LNCAP (cell line): ENCODE measurements around the gene UQCC2.

ENCODE experiments used
- TF ChIP-seq, protein P1 (sequence below): fragments of 450-650 bp; IDR thresholded peaks from 2 replicates; pipeline ENCODE4 v1.5.1; 2017; ENCODE audit warnings: mild to moderate bottlenecking

Gene UQCC2

DNA sequence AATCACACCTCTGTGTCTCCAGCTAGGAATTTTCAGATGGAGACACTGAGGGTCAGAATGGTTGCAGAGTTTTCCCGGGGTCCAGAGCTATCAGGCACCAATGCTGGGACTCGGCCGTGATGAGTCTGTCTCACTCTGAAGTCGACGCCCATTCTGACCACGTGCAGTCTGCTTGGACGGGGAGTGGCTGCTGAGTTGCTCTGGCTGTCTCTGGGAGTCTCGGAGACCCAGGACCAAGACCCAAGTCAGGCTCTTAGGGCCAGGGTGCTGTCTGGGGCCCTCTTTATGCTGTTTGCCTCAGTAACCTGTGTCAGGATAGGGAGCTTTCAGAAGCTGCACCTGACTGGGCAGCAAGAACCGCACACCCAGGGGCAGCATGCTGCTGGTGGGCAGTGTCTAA lies 30.6 kb upstream of the UQCC2 start:
- TF ChIP-seq, protein P1, sequence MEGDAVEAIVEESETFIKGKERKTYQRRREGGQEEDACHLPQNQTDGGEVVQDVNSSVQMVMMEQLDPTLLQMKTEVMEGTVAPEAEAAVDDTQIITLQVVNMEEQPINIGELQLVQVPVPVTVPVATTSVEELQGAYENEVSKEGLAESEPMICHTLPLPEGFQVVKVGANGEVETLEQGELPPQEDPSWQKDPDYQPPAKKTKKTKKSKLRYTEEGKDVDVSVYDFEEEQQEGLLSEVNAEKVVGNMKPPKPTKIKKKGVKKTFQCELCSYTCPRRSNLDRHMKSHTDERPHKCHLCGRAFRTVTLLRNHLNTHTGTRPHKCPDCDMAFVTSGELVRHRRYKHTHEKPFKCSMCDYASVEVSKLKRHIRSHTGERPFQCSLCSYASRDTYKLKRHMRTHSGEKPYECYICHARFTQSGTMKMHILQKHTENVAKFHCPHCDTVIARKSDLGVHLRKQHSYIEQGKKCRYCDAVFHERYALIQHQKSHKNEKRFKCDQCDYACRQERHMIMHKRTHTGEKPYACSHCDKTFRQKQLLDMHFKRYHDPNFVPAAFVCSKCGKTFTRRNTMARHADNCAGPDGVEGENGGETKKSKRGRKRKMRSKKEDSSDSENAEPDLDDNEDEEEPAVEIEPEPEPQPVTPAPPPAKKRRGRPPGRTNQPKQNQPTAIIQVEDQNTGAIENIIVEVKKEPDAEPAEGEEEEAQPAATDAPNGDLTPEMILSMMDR: no peak

DNA sequence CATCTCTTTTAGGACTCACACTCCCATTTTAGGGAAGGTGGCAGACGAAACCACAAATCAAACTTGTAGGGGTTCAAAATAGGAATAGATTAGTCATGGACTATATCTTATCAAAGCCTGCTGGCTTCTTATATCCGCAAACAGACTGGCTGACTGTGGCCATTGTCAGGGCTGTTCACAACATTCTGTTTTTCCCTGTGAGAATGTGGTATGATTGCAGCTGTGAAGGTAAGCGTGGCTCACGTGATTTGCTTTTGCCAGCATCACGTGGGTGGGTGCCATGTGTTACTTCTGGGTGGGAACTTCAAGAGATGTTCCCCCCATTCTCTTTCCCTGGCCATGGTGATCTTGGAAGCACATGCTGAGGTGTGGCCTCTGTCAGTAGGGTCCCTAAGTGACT lies 29.3 kb upstream of the UQCC2 start:
- TF ChIP-seq, protein P1: no peak

DNA sequence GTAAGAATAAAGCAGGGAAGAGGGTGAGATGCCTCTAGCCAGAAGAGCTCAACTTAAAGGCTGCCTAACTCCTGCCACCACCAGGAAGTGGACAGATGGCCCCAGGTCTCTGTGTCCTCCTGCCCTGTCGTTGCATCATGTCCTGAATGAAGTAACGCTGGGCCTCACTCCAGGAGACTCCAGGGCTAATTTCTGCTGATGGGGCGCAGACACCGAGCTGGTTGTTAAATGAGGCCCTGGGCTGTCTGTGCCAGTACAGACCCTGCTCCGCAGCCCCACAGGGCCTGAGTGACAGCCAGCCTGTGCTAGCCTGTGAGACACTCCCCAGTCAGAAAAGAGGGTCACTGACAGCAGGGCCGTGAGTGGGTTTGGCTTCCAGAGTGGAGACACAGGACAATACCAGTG lies 28.7 kb upstream of the UQCC2 start:
- TF ChIP-seq, protein P1: no peak

DNA sequence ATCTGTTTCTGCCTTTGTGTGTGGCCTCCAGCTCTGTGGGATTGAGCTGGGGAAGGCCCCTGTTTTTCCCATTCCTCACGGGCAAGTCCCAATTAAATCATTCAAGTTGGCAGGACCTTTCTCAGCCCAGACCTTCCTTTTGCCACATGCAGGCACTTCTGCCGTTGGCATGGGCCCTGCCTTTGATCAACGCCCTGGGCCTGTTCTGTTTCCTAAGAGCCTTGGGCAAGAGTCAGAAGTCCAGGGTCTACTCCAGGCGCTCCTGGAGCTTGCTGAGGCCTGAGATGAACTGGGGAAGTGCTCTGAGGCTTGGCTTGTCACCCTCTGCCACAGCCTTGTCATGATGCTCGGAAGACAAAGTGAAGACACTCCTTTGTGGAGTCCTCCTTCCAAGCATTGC lies 28.1 kb upstream of the UQCC2 start:
- TF ChIP-seq, protein P1: no peak

DNA sequence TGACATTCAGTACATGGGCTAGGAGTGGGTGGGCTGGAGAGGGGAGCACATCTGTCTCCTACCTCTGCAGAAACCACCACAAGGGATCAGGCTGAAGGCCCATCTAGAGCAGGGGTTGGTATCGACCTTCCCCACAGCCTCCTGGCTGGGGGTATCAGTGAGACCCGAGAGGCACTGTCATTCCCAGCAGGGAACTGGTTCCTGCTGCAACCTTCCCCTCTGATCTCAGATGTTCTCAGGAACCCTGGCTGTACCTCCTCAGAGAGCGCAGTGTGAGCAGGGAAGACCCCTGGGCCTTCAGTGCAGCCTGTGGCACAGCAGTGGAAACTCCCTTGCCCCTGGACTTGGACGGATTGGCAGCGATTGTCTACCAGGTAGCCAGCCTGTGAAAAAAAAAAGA lies 27.4 kb upstream of the UQCC2 start:
- TF ChIP-seq, protein P1: no peak

DNA sequence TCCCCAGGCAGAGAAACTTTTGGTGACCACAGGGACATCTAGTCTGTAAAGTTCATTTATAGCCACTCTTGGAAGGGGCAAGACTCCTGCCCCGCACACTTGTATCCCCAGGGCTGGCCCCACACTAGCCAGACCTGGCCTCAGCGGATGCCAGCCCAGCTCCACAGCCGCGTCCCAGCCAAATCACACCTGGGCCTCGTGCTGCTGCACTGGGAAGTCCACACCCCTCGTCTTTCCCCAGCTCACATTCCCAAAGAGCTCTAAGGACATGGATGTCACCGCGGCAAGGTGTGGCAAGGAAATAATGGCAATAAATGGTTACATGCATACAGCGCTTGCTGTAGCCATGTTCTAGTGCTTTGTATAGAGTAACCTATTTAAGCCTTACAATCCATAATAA lies 26.7 kb upstream of the UQCC2 start:
- TF ChIP-seq, protein P1: no peak

DNA sequence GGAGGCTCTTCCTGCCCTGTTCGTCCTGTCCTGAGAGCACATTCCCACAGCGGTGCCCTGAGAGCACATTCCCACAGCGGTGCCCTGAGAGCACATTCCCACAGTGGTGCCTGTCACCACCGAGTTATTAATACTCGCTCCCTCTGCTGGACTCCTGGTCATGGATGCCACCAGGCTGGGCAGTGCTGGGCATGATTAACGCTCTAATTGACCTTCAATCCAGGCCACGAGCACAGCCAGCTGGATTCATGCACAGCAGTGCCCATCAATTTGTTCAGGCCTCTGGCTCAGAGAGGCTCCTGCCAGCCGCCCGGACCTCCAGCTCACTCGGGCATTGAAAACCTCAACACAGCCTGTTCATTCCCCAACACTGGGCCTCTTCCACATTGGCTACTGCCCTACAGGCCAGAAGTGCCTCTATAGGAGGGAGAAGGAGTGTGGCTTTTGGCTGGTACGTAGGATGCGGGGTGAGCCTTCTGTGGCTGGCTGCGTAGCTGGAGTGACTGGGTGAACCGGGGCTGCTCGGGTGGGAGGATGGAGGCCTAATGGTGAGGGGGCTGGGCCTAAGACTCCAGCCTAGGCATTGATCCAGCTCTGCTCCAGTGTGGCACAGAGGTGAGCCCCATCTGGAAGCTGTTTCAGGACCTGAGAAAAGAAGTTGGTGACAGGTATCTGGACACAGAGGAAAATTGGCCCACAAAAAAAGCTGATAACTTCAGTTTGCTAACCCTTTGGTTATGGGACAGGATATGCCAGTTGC lies 25.9 kb upstream of the UQCC2 start:
- TF ChIP-seq, protein P1: no peak

DNA sequence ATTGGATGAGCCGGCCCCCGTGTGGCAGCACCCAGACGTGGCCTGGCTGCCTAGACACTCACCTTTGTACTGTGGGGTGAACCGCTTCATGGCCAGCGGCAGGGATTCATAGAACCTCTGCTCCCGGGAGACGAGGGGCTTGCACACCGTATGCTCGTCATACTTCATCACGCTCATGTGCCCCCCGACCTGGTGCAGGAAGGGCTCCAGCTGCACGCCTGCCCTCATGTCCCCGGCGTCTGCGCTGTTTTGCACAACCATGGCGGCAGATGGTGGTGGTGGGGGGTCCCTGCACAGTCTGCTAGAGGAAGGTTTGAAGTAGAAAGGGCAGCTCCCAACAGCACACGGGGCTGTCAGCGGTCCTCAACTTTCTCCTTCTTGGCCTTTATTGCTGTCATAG lies 23.7 kb upstream of the UQCC2 start:
- TF ChIP-seq, protein P1: no peak
